GM13976 (cell line): ENCODE results near the gene GNAQ.
"Not testable (repeated sequence)": the region's sequence is repeated elsewhere in the genome, so short reads cannot be mapped to it uniquely, and the experiment has no call there.

Source experiments
- DNase-seq: peaks from one replicate; pipeline ENCODE4 v3.0.0; 2012; ENCODE audit warnings: low spot score
- in situ Hi-C: fragments of 300-500 bp; cut with MboI; formaldehyde crosslinking; loops from one replicate; pipeline ENCODE4 v1.12.0; 2022; ENCODE audit warnings: low sequenced_read_pairs, mixed read lengths, inconsistent platforms; ENCODE audit not compliant: unreplicated experiment
- TF ChIP-seq, protein P1 (sequence below): IDR thresholded peaks from 2 replicates; pipeline ENCODE4 v1.5.1; 2012; ENCODE audit warnings: borderline replicate concordance, mild to moderate bottlenecking; ENCODE audit not compliant: insufficient read depth; ENCODE audit errors: extremely low read depth, missing control alignments, control extremely low read depth

The GNAQ gene

DNA sequence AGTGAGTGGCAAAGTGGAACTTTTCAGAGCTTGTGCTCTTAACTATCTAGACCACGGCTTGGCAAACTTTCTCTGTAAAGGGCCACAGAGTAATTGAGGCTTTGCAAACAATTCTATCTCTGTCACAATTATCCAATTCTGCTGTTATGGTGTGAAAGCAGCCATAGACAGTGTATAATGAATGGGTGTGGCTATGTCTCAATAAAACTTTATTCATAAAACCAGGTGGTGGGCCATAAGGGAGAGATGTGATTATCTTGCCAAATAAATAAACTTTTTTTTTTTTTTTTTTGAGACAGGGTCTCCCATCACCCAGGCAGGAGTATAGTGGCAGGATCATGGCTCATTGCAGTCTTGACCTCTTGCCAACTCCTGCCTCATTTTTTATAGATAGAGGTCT, 304.8 kb downstream of the GNAQ start:
- TF ChIP-seq, protein P1, sequence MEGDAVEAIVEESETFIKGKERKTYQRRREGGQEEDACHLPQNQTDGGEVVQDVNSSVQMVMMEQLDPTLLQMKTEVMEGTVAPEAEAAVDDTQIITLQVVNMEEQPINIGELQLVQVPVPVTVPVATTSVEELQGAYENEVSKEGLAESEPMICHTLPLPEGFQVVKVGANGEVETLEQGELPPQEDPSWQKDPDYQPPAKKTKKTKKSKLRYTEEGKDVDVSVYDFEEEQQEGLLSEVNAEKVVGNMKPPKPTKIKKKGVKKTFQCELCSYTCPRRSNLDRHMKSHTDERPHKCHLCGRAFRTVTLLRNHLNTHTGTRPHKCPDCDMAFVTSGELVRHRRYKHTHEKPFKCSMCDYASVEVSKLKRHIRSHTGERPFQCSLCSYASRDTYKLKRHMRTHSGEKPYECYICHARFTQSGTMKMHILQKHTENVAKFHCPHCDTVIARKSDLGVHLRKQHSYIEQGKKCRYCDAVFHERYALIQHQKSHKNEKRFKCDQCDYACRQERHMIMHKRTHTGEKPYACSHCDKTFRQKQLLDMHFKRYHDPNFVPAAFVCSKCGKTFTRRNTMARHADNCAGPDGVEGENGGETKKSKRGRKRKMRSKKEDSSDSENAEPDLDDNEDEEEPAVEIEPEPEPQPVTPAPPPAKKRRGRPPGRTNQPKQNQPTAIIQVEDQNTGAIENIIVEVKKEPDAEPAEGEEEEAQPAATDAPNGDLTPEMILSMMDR = no peak
- DNase-seq = no peak
- in situ Hi-C loops = loop anchor here (25.0 kb wide), 1 partner anchor 265 kb away; no protein-coding TSS in a partner anchor

DNA sequence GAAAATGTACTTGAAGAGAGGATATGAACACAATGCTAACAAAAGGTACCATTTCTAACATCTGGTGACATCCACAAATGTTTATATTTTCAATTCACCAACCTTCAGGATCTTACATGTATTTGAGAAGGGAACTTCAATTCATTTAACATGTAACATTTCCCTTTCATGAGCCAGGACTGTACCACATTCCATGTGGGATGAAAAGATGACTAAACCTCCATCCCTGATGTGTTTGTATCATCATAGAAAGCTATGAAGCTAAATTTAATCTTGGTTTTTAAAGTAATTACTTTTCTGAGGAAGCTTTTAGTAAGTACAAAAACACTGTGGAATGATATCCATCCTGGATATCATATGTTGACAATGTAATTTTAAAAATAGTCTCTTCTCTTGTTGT, 305.3 kb downstream of the GNAQ start:
- in situ Hi-C loops = loop anchor here (25.0 kb wide), 1 partner anchor 264 kb away; no protein-coding TSS in a partner anchor

DNA sequence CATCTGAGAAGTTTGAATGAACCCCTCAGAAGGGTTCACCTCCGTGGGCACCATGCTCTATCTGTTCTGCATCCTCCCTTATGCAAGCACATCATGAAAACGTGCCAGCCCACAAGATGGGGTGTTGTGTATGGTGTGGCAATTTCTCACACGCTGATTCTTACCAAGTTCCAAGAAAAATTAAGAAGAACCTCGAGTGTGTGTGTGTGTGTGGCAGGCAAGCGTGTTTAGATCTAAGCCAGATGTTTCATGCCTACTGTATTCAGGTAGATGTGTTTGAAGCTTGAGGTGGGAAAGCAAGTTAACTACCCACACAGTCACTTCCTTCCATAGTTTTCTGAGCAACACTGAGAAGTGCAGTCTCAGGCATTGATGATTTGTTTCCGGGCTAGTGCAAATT, 305.8 kb downstream of the GNAQ start:
- no peak for DNase-seq
- in situ Hi-C loops = loop anchor here (25.0 kb wide), 1 partner anchor 264 kb away; no protein-coding TSS in a partner anchor
- TF ChIP-seq, protein P1 = no peak

More for the DNA sequence above, 305.3 kb downstream of the GNAQ start:
- DNase-seq = no peak
- TF ChIP-seq, protein P1 = no peak

DNA sequence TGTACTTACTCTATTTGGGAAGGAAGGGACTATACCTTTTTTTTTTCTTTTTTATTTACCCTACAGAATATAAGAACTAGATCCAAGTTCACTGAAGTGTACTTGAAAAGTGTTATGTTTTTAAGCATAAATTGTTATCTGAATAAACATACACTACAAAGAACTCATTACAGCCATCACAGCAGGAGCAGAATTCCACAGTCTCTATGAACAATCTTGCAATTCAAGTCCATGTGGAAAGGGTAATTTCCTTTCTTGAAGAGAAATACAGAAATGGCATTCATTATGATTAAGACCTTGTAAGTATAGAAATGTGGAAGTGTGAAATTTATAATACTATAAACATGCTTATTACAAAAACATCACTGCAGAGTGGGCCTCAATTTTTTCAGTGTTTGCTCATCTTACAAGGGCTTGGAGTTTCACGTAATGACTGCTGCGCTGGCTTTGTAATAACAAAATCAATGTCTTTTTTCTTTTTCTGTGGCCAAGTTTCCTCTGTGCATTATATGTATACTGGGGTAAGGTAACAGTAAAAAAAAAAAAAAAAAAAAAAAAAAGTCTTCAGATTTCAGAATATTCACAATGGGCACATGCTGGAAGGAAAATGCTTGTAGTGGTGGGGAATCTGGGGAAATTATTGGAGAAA, 306.4 kb downstream of the GNAQ start:
- in situ Hi-C loops = loop anchor here (25.0 kb wide), 1 partner anchor 263 kb away; no protein-coding TSS in a partner anchor
- no peak for DNase-seq
- TF ChIP-seq, protein P1 = no peak

DNA sequence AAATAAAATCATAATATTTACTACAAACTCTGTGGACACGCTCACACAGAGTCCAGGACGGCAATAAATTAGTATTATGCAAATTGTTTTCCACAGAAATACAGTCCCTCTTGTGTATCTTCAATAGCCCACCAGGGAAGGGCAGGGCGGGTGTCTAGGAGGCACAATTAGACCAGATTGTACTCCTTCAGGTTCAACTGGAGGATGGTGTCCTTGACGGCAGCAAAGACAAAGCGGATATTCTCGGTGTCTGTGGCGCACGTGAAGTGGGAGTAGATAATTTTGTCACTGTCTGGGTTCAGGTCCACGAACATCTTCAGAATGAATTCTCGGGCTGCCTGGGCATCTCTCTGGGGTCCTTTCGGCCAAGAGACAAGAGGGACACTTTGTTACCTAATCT, 310.5 kb downstream of the GNAQ start:
- in situ Hi-C loops, DNase-seq: not testable (repeated sequence)

DNA sequence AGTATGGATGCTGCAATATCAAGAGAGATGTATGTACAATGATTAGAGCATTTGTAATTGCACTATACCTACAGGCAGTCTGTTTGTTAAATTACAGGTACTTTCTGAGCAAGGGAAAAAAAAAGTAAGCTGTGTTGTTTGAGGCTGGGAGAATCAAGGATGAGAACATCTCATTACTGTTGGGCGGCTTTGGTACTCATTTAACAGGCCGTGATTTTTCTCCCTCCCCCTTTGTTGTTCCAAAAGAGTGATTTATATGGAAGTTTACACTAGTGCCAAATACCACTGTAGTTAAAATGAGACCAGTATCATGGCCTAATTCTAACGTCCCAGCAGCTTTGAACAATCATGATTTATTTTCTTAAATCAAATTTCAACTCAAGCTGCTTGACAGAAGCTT, 312.3 kb downstream of the GNAQ start:
- in situ Hi-C loops = no loop called here
- TF ChIP-seq, protein P1 = no peak

DNA sequence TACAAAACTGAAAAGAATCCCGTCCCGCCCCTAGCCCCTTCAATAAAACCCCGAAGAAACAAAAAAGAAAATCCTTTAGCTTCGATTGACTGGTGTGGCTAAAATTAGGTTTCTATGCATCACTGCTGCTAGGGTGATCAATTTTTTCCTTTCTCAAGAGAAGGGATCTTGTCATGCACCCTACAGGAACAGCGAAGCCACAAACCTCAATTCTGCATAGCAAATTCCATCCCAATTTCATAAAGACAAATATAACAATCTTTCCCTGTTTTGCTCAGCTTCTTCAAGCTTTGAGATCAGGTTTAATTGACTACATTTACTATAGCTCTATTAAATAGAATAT, 313.3 kb downstream of the GNAQ start:
- in situ Hi-C loops = not testable (repeated sequence)

More for the DNA sequence above, 312.3 kb downstream of the GNAQ start:
- DNase-seq = no peak

DNA sequence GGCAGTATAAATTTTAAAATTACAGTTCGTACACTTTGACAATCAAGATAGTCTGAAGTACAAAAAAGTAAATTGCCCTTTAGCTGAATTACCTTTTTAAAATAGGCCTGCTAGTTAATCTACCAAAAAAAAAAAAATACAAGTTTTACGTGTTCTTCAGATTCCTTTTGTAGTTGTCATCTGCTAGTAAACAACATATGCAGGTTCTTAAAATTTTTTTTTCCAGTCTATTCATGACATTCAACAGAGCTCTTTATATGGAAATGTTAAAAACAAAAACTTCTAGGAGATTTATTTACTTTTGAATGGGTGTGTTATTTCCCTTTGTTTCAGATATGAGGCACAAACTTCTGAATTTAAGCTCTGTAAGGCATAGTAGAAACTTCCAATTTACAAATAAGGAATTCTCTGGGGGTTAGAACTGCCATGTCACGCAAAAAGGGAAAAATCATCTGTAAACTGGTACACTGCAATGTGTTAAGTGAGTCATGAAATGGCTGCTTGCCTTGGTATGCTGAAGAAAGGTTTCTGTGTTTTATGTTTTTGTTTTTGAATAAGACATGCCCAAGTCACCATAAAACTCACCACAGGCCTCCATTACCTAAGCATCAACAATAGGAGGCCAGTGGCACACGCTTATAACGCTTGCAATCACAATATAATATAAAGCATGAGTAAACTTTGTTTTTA, 313.9 kb downstream of the GNAQ start:
- DNase-seq, in situ Hi-C loops: not testable (repeated sequence)

More for the DNA sequence above, 313.3 kb downstream of the GNAQ start:
- DNase-seq = not testable (repeated sequence)
